NT2/D1 (cell line): ENCODE results near the gene MKNK1.

Experiments
- DNase-seq: peaks from one replicate; pipeline ENCODE4 v3.0.0-alpha.2; 2011; ENCODE audit warnings: low read depth, low spot score
- H3K27me3 ChIP-seq: 2 replicates; pipeline ENCODE4 v1.6.0; 2011; ENCODE audit warnings: mild to moderate bottlenecking; ENCODE audit not compliant: insufficient read length, insufficient read depth
- H3K36me3 ChIP-seq: 2 replicates; pipeline ENCODE4 v1.6.1; 2011; ENCODE audit warnings: mild to moderate bottlenecking, low read length, mixed read lengths; ENCODE audit not compliant: insufficient read depth, insufficient read length
- H3K4me1 ChIP-seq: 2 replicates; pipeline ENCODE4 v1.5.1; 2011; ENCODE audit not compliant: insufficient read depth, insufficient read length
- H3K4me3 ChIP-seq: 2 replicates; pipeline ENCODE4 v1.5.1; 2011; ENCODE audit warnings: low read depth; ENCODE audit not compliant: insufficient read length
- H3K9ac ChIP-seq: 2 replicates; pipeline ENCODE4 v1.6.0; 2011; ENCODE audit warnings: low read depth; ENCODE audit not compliant: insufficient read length
- H3K9me3 ChIP-seq: 2 replicates; pipeline ENCODE4 v1.5.1; 2011; ENCODE audit warnings: mild to moderate bottlenecking, low read length; ENCODE audit not compliant: insufficient read depth
- SUZ12 ChIP-seq: IDR thresholded peaks from 2 replicates; pipeline ENCODE4 v1.6.1; 2011; ENCODE audit not compliant: insufficient read length, insufficient read depth; ENCODE audit errors: extremely low read depth
- YY1 ChIP-seq: IDR thresholded peaks from 2 replicates; pipeline ENCODE4 v1.6.1; 2011; ENCODE audit not compliant: insufficient read length, insufficient read depth
- ZNF274 ChIP-seq: IDR thresholded peaks from 2 replicates; pipeline ENCODE4 v1.6.1; 2011; ENCODE audit warnings: mild to moderate bottlenecking, low read depth, low read length

Gene MKNK1

GRCh38 chr1:46516200-46516950 is 87.7 kb downstream of the MKNK1 start:
- TF ChIP-seq YY1 = no peak
- TF ChIP-seq ZNF274 = no peak
- TF ChIP-seq SUZ12 = no peak
- no peaks in the 10 kb centered on the region for H3K9me3 ChIP-seq
- H3K27me3 ChIP-seq = peaks cover 61% of the 10 kb centered on the region
- no peak overlapping the region for H3K4me3 ChIP-seq
- no peaks in the 10 kb centered on the region for H3K36me3 ChIP-seq
- H3K4me1 ChIP-seq = peaks cover 64% of the 10 kb centered on the region
- peak overlapping the region; percentile 6 for H3K9ac ChIP-seq
- no peak for DNase-seq

GRCh38 chr1:46515576-46515975 is 88.5 kb downstream of the MKNK1 start:
- Histone ChIP-seq H3K9ac (no peak overlapping the region), H3K4me3 (no peak overlapping the region), H3K9me3 (no peaks in the 10 kb centered on the region), H3K36me3 (no peaks in the 10 kb centered on the region), H3K27me3 (peaks cover 56% of the 10 kb centered on the region), H3K4me1 (peaks cover 68% of the 10 kb centered on the region)
- DNase-seq = no peak
- TF ChIP-seq SUZ12 (no peak), YY1 (no peak), ZNF274 (no peak)

GRCh38 chr1:46513536-46513935 is 90.5 kb downstream of the MKNK1 start:
- no peak overlapping the region for H3K9ac ChIP-seq
- peaks cover 62% of the 10 kb centered on the region for H3K4me1 ChIP-seq
- H3K27me3 ChIP-seq = peaks cover 51% of the 10 kb centered on the region
- TF ChIP-seq YY1 (no peak), SUZ12 (no peak), ZNF274 (no peak)
- no peaks in the 10 kb centered on the region for H3K9me3 ChIP-seq
- no peak overlapping the region for H3K4me3 ChIP-seq
- no peaks in the 10 kb centered on the region for H3K36me3 ChIP-seq
- no peak for DNase-seq

- H3K9ac ChIP-seq = peak overlapping the region; percentile 36
- no peaks in the 10 kb centered on the region for H3K36me3 ChIP-seq
- TF ChIP-seq YY1 = no peak
- no peak for TF ChIP-seq ZNF274
- no peak for TF ChIP-seq SUZ12
- H3K9me3 ChIP-seq = no peaks in the 10 kb centered on the region
- H3K27me3 ChIP-seq = peaks cover 44% of the 10 kb centered on the region
- H3K4me1 ChIP-seq = peaks cover 58% of the 10 kb centered on the region
- H3K4me3 ChIP-seq = no peak overlapping the region
- DNase-seq = no peak
Measured at GRCh38 chr1:46512792-46513190, 91.3 kb downstream of the MKNK1 start.

- peak overlapping the region; percentile 39 for H3K9ac ChIP-seq
- H3K27me3 ChIP-seq = peaks cover 44% of the 10 kb centered on the region
- no peak overlapping the region for H3K4me3 ChIP-seq
- peaks cover 55% of the 10 kb centered on the region for H3K4me1 ChIP-seq
- H3K36me3 ChIP-seq = no peaks in the 10 kb centered on the region
- TF ChIP-seq YY1 = no peak
- no peak for TF ChIP-seq SUZ12
- no peak for TF ChIP-seq ZNF274
- DNase-seq = no peak
- H3K9me3 ChIP-seq = no peaks in the 10 kb centered on the region
Measured at GRCh38 chr1:46512135-46512791, 91.8 kb downstream of the MKNK1 start.

- Histone ChIP-seq H3K36me3 (no peaks in the 10 kb centered on the region), H3K9ac (peak overlapping the region; percentile 5), H3K27me3 (peaks cover 37% of the 10 kb centered on the region), H3K4me1 (peaks cover 45% of the 10 kb centered on the region), H3K9me3 (no peaks in the 10 kb centered on the region), H3K4me3 (no peak overlapping the region)
- TF ChIP-seq YY1 (no peak), SUZ12 (no peak), ZNF274 (no peak)
- no peak for DNase-seq
Measured at GRCh38 chr1:46510998-46511365, 93.1 kb downstream of the MKNK1 start.

- TF ChIP-seq YY1 (no peak), SUZ12 (no peak), ZNF274 (no peak)
- Histone ChIP-seq H3K9ac (peak overlapping the region; percentile 5), H3K4me3 (no peak overlapping the region), H3K4me1 (peaks cover 40% of the 10 kb centered on the region), H3K27me3 (peaks cover 31% of the 10 kb centered on the region), H3K36me3 (no peaks in the 10 kb centered on the region), H3K9me3 (no peaks in the 10 kb centered on the region)
- DNase-seq = no peak
Measured at GRCh38 chr1:46510341-46510997, 93.6 kb downstream of the MKNK1 start.
